SW 1271 (cell line): ENCODE results near the gene MEGF11.

Source experiments
- DNase-seq, 2 experiments: peaks; one replicate each; lab custom pipeline; 2025; lab: John Stamatoyannopoulos, UW

MEGF11 gene

GRCh38 chr15:66057089-66057488 lies 196.5 kb downstream of the MEGF11 start:
- no peak for DNase-seq

GRCh38 chr15:66053991-66054390 lies 199.6 kb downstream of the MEGF11 start:
- DNase-seq: no peak

- DNase-seq: no peak
Observed at GRCh38 chr15:66051833-66052232, 201.7 kb downstream of the MEGF11 start.

- DNase-seq: no peak
Observed at GRCh38 chr15:66050264-66050663, 203.3 kb downstream of the MEGF11 start.

GRCh38 chr15:66049353-66049752 lies 204.2 kb downstream of the MEGF11 start:
- DNase-seq: no peak

- DNase-seq: no peak
Observed at GRCh38 chr15:66047321-66048024, 206.1 kb downstream of the MEGF11 start.

GRCh38 chr15:66046751-66047150 lies 206.8 kb downstream of the MEGF11 start:
- DNase-seq: no peak

- DNase-seq: no peak
Observed at GRCh38 chr15:66046326-66046725, 207.2 kb downstream of the MEGF11 start.

- DNase-seq: no peak
Observed at GRCh38 chr15:66045542-66045941, 208.0 kb downstream of the MEGF11 start.

GRCh38 chr15:66044837-66045236 lies 208.7 kb downstream of the MEGF11 start:
- DNase-seq: no peak

GRCh38 chr15:66043264-66043663 lies 210.3 kb downstream of the MEGF11 start:
- DNase-seq: no peak

- no peak for DNase-seq
Observed at GRCh38 chr15:66042624-66043023, 210.9 kb downstream of the MEGF11 start.

- no peak for DNase-seq
Observed at GRCh38 chr15:66041276-66041675, 212.3 kb downstream of the MEGF11 start.

- no peak for DNase-seq
Observed at GRCh38 chr15:66040211-66040892, 213.2 kb downstream of the MEGF11 start.

GRCh38 chr15:66039117-66039871 lies 214.3 kb downstream of the MEGF11 start:
- DNase-seq: no peak

- no peak for DNase-seq
Observed at GRCh38 chr15:66038387-66039116, 215.0 kb downstream of the MEGF11 start.

- DNase-seq: no peak
Observed at GRCh38 chr15:66036859-66037258, 216.7 kb downstream of the MEGF11 start.

- DNase-seq: no peak
Observed at GRCh38 chr15:66035901-66036300, 217.6 kb downstream of the MEGF11 start.

- no peak for DNase-seq
Observed at GRCh38 chr15:66033143-66033542, 220.4 kb downstream of the MEGF11 start.

- no peak for DNase-seq
Observed at GRCh38 chr15:66032006-66032405, 221.5 kb downstream of the MEGF11 start.

- DNase-seq: no peak
Observed at GRCh38 chr15:66030650-66031049, 222.9 kb downstream of the MEGF11 start.

- DNase-seq: no peak
Observed at GRCh38 chr15:66029650-66030049, 223.9 kb downstream of the MEGF11 start.
